Tibial nerve (tissue), 4 donors: ENCODE measurements around the gene USP24.

Experiments
- CTCF ChIP-seq, 5 experiments: fragments of 200-600 bp in 3 of 5; fragments of 450-650 bp in 2 of 5; sonication (generic) in 3 of 5; IDR thresholded peaks; one replicate each; pipeline ENCODE4 v1.5.1; 2016 to 2019; ENCODE audit warnings: antibody characterized with exemption in 5 of 5, mild to moderate bottlenecking in 3 of 5, moderate library complexity in 2 of 5
- EP300 ChIP-seq, 2 donors: sonication (generic); formaldehyde crosslinking; IDR thresholded peaks; one replicate each; pipeline ENCODE4 v1.6.1; 2017; ENCODE audit warnings: antibody characterized with exemption in 2 of 2, mild to moderate bottlenecking in 1 of 2
- POLR2A ChIP-seq, 2 donors: fragments of 450-650 bp; IDR thresholded peaks; one replicate each; pipeline ENCODE4 v1.6.1; 2017; ENCODE audit warnings: antibody characterized with exemption in 2 of 2, mild to moderate bottlenecking in 2 of 2, moderate library complexity in 2 of 2

GRCh38 chr1:55153031-55153430, 62.1 kb downstream of the USP24 start:
- TF ChIP-seq CTCF (IDR thresholded peaks at IDR 0.05) (no peak), EP300 (IDR thresholded peaks at IDR 0.05) (no peak), POLR2A (IDR thresholded peaks at IDR 0.05) (no peak)
